Activated CD4-positive, alpha-beta T cell treated with anti-CD3 and anti-CD28 coated beads, Interleukin-2, amount 10 ng/mL, durations not matched to agents 24 days and 14 days (primary cell): ENCODE measurements around the gene ZFYVE16. TPM values are rescaled to one million over a fixed set of nuclear protein-coding genes. Genes with fewer than 3 reads are reported as not detected.
A peak's percentile ranks its signal among the peaks of the same experiment; 100 is the strongest.
"Not testable (repeated sequence)": the region's sequence is repeated elsewhere in the genome, so short reads cannot be mapped to it uniquely, and the experiment has no call there.

Source experiments
- DNase-seq: peaks from one replicate; pipeline ENCODE4 v3.0.0; 2022
- H3K27ac Mint-ChIP-seq: one replicate; pipeline ENCODE4 v1.8.0; 2022; ENCODE audit warnings: mild to moderate bottlenecking, mixed read lengths
- H3K27me3 Mint-ChIP-seq: one replicate; pipeline ENCODE4 v1.8.0; 2022; ENCODE audit warnings: mixed read lengths
- H3K36me3 Mint-ChIP-seq: one replicate; pipeline ENCODE4 v1.8.0; 2022; ENCODE audit warnings: low read depth, mild to moderate bottlenecking, mixed read lengths
- H3K4me1 Mint-ChIP-seq: one replicate; pipeline ENCODE4 v1.8.0; 2021; ENCODE audit warnings: mixed read lengths
- H3K4me3 Mint-ChIP-seq: one replicate; pipeline ENCODE4 v1.8.0; 2022; ENCODE audit warnings: mild to moderate bottlenecking, moderate library complexity, mixed read lengths
- H3K9me3 Mint-ChIP-seq: one replicate; pipeline ENCODE4 v1.8.0; 2021; ENCODE audit warnings: mixed read lengths
- intact Hi-C: fragments of 100-400 bp; cut with micrococcal nuclease; formaldehyde crosslinking; loops from one replicate; pipeline ENCODE4 v1.15.1; 2023
- total RNA-seq: library from RNA; stranded (reverse); gene quantifications from 2 replicates; pipeline ENCODE4 v1.2.3, GENCODE V29; 2022

ZFYVE16 gene
- 8.1 and 9.4 TPM in 2 replicates for total RNA-seq

DNA sequence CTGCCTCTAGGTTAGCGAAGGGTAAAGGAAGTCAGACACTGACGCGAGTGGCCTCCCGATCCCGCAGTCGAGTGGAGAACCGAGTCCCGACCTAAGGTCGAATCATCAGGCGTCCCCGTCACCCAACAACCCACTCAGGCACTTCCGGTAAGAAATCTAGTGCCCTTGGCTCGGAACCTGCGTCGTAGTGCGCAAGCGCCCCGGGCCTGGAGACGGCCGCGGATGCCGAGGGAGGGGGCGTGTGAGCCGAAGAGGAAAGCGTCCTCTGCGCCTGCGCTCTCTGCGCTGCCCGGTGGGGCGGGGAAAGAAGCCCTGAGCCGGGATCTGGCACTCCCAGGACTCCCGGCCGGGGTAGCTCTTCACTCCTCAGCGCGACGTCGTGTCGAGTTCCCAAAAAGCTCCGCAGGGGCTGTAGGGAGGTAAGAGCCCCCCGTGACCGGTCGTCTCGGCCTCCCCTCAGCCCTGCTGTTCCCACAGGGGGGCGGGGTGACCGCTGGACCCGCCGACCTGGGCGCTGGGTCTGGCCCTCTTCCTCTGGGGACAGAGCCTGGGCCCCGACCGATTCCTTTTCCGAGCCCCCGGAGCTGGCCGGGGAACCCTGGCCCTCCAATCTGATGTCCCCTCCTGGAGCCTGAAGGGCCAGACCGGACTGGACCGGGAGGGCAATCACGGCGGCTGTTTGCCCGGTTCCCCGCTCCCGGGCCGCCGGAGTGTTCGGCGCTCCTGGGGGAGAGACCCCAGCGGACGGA, at the start of gene ZFYVE16:
Gene ZFYVE16 (plus strand): TSS at position 330 of the 749 bp plus-strand sequence. CDS start 26,084 bp downstream, outside the sequence.
- Mint-ChIP-seq H3K27ac (peak within 1 kb of the TSS; percentile 99), H3K9me3 (no peaks in the 10 kb centered on the region), H3K27me3 (peaks cover 7% of the 10 kb centered on the region), H3K36me3 (no peaks in the 10 kb centered on the region), H3K4me3 (peak within 1 kb of the TSS; percentile 97), H3K4me1 (peaks cover 15% of the 10 kb centered on the region)
- DNase-seq = peak; percentile 99
- intact Hi-C loops = loop anchor here (2.0 to 10.0 kb wide), 7 partner anchors 151 to 1171 kb away; partner anchors contain the start of genes DHFR, JMY, MSH3 and MTX3

- H3K27me3 Mint-ChIP-seq = peaks cover 3% of the 10 kb centered on the region
- no peak overlapping the region for H3K27ac Mint-ChIP-seq
- H3K36me3 Mint-ChIP-seq = no peaks in the 10 kb centered on the region
- H3K4me1 Mint-ChIP-seq = no peaks in the 10 kb centered on the region
- no peak overlapping the region for H3K4me3 Mint-ChIP-seq
- intact Hi-C loops = no loop called here
- DNase-seq = no peak
- peaks cover 9% of the 10 kb centered on the region for H3K9me3 Mint-ChIP-seq
Measured at GRCh38 chr5:80360914-80361444, 46.9 kb upstream of the ZFYVE16 start.

DNA sequence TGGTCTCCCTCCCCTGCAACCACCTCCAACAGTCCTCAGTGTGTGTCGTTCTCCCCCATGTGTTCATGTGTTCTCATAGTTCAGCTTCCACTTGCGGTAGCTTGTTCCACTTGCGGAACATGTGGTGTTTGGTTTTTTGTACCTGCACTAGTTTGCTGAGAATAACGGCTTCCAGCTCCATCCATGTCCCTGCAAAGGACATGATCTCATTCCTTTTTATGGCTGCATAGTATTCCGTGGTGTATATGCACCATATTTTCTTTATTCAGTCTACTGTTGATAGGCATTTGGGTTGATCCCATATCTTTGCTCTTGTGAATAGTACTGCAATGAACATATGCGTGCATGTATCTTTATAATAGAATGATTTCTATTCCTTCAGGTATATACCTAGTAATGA, 43.0 kb upstream of the ZFYVE16 start:
- Mint-ChIP-seq H3K4me3 (no peak overlapping the region), H3K27ac (no peak overlapping the region), H3K4me1 (no peaks in the 10 kb centered on the region), H3K36me3 (no peaks in the 10 kb centered on the region), H3K27me3 (peaks cover 3% of the 10 kb centered on the region), H3K9me3 (peaks cover 4% of the 10 kb centered on the region)
- intact Hi-C loops = no loop called here
- no peak for DNase-seq

GRCh38 chr5:80368661-80369480, 39.0 kb upstream of the ZFYVE16 start:
- H3K27ac Mint-ChIP-seq = no peak overlapping the region
- H3K36me3 Mint-ChIP-seq = no peaks in the 10 kb centered on the region
- H3K4me1 Mint-ChIP-seq = no peaks in the 10 kb centered on the region
- H3K9me3 Mint-ChIP-seq = peaks cover 4% of the 10 kb centered on the region
- intact Hi-C loops = no loop called here
- peaks cover 15% of the 10 kb centered on the region for H3K27me3 Mint-ChIP-seq
- no peak overlapping the region for H3K4me3 Mint-ChIP-seq
- DNase-seq = no peak

GRCh38 chr5:80369521-80369920, 38.3 kb upstream of the ZFYVE16 start:
- peaks cover 4% of the 10 kb centered on the region for H3K9me3 Mint-ChIP-seq
- intact Hi-C loops = no loop called here
- H3K27ac Mint-ChIP-seq = no peak overlapping the region
- no peaks in the 10 kb centered on the region for H3K4me1 Mint-ChIP-seq
- no peak overlapping the region for H3K4me3 Mint-ChIP-seq
- no peak for DNase-seq
- no peaks in the 10 kb centered on the region for H3K36me3 Mint-ChIP-seq
- H3K27me3 Mint-ChIP-seq = peaks cover 15% of the 10 kb centered on the region

- Mint-ChIP-seq H3K4me3 (no peak overlapping the region), H3K4me1 (no peaks in the 10 kb centered on the region), H3K9me3 (peaks cover 3% of the 10 kb centered on the region), H3K27ac (no peak overlapping the region), H3K27me3 (peaks cover 13% of the 10 kb centered on the region), H3K36me3 (no peaks in the 10 kb centered on the region)
- no peak for DNase-seq
- intact Hi-C loops = no loop called here
Measured at GRCh38 chr5:80370390-80370789, 37.5 kb upstream of the ZFYVE16 start.

DNA sequence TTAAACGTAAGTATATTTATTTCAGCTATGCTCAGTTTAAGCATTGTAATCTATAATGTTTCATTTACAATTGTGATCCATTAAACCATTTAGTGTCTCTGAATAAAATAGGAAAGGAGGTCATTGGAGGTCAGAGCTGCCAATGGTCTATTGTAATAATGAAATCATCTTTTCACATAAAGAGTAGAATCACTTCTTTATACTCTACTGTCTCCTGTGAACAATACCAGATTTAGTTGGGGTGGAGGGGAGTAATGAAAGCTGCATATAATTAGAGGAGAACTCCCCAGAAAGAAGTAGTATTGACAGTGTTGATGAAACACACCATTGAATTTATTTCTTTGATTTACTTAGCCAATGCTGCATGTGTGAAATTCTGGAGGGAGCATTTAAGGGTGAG, 35.1 kb upstream of the ZFYVE16 start:
- H3K4me1 Mint-ChIP-seq = no peaks in the 10 kb centered on the region
- H3K27me3 Mint-ChIP-seq = peaks cover 14% of the 10 kb centered on the region
- H3K27ac Mint-ChIP-seq = no peak overlapping the region
- intact Hi-C loops = no loop called here
- no peak for DNase-seq
- no peaks in the 10 kb centered on the region for H3K36me3 Mint-ChIP-seq
- no peak overlapping the region for H3K4me3 Mint-ChIP-seq
- no peaks in the 10 kb centered on the region for H3K9me3 Mint-ChIP-seq

- Mint-ChIP-seq H3K36me3 (no peaks in the 10 kb centered on the region), H3K4me1 (no peaks in the 10 kb centered on the region), H3K27me3 (peaks cover 14% of the 10 kb centered on the region), H3K4me3 (no peak overlapping the region), H3K9me3 (no peaks in the 10 kb centered on the region), H3K27ac (no peak overlapping the region)
- DNase-seq = no peak
- intact Hi-C loops = no loop called here
Measured at GRCh38 chr5:80374188-80374587, 33.7 kb upstream of the ZFYVE16 start.

GRCh38 chr5:80376557-80376956, 31.3 kb upstream of the ZFYVE16 start:
- Mint-ChIP-seq H3K36me3 (no peaks in the 10 kb centered on the region), H3K27ac (no peak overlapping the region), H3K4me1 (no peaks in the 10 kb centered on the region), H3K4me3 (no peak overlapping the region), H3K27me3 (peaks cover 9% of the 10 kb centered on the region), H3K9me3 (no peaks in the 10 kb centered on the region)
- intact Hi-C loops = no loop called here
- no peak for DNase-seq

DNA sequence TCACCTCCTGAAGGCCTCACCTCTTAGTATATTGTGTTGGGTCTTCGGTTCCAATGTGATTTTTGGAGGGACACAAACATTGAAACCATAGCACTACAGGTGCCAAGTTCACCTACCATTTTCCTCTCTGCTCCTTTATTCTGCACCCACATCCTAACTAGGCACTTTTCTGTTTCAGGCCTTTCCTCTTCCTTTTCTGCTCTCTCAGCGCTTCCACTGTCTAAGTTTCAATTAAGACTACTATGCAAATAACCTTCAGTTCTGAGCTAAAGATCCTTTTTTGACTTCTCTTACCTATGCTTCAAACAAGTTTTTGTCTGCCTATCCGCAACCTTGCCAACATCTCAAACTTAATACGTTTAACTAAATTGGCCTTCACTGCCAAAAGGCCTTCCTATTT, 25.4 kb upstream of the ZFYVE16 start:
- Mint-ChIP-seq H3K27ac (no peak overlapping the region), H3K4me1 (no peaks in the 10 kb centered on the region), H3K36me3 (no peaks in the 10 kb centered on the region), H3K9me3 (no peaks in the 10 kb centered on the region), H3K27me3 (peaks cover 7% of the 10 kb centered on the region), H3K4me3 (no peak overlapping the region)
- intact Hi-C loops = no loop called here
- no peak for DNase-seq

DNA sequence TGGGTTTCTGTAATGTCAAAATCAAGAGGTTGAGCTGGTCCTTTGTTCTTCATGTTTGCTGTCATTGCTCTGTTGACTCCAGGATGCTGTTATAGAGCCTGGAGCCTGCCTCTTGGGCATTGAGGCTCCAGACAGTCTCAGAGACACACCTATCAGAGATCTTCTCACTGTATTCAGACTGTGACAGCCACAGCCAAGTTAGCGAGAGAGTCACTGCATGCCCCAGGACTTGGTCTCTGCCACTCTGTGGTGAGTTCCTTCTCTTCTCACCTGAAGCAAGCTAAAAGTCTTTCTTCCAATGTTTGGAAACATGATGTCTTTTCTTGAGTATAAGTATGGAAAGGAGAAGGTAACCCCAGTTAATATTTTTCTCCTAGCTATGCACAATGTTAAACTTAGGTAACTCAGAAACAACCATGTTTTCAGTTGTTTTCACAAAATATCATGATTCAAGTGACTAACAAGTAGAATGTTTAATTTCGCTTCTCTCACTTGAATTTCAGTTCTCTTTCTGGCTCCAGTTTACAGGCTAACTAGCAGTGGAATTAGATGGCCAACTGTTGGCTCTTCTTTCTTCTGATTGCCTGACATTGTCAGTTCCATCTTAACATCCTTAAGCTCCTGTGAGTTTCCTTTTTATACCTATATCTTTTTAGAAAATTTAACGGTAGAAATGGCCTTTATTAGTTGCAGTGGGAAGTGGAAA, 20.6 kb upstream of the ZFYVE16 start:
- Mint-ChIP-seq H3K27me3 (peaks cover 17% of the 10 kb centered on the region), H3K27ac (no peak overlapping the region), H3K4me1 (no peaks in the 10 kb centered on the region), H3K36me3 (no peaks in the 10 kb centered on the region), H3K4me3 (no peak overlapping the region), H3K9me3 (no peaks in the 10 kb centered on the region)
- no peak for DNase-seq
- intact Hi-C loops = no loop called here

GRCh38 chr5:80389580-80389979, 18.3 kb upstream of the ZFYVE16 start:
- H3K9me3 Mint-ChIP-seq = peaks cover 7% of the 10 kb centered on the region
- H3K4me3 Mint-ChIP-seq = no peak overlapping the region
- no peak for DNase-seq
- peaks cover 26% of the 10 kb centered on the region for H3K27me3 Mint-ChIP-seq
- no peaks in the 10 kb centered on the region for H3K4me1 Mint-ChIP-seq
- H3K27ac Mint-ChIP-seq = no peak overlapping the region
- intact Hi-C loops = no loop called here
- no peaks in the 10 kb centered on the region for H3K36me3 Mint-ChIP-seq

DNA sequence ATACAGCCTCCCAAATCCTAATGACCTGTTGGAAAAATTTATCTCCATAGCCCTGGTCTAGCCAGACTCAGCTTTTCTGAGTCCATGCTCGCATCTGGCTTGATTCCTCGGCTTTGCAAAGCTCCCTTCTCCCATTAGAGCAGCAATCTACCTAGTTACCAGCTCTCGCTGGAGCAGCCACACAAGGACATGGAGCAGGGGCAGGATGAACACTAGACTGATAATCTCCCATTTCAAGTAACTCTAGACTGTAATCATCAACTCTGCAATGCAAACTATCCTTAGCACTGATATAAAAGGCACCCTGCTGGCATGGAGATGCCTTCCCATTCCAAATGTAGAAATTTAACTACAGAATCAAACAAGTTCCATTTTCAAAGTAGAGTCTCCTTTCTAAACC, 17.5 kb upstream of the ZFYVE16 start:
- H3K4me3 Mint-ChIP-seq, H3K4me1 Mint-ChIP-seq, H3K9me3 Mint-ChIP-seq, H3K36me3 Mint-ChIP-seq, DNase-seq, intact Hi-C loops, H3K27ac Mint-ChIP-seq: not testable (repeated sequence)
- peaks cover 29% of the 10 kb centered on the region for H3K27me3 Mint-ChIP-seq

GRCh38 chr5:80391267-80391666, 16.6 kb upstream of the ZFYVE16 start:
- intact Hi-C loops = not testable (repeated sequence)

More at GRCh38 chr5:80391267-80391666, 16.6 kb upstream of the ZFYVE16 start:
- not testable (repeated sequence) for H3K27ac Mint-ChIP-seq, H3K4me3 Mint-ChIP-seq, DNase-seq, H3K36me3 Mint-ChIP-seq, H3K9me3 Mint-ChIP-seq, H3K4me1 Mint-ChIP-seq
- H3K27me3 Mint-ChIP-seq = peaks cover 30% of the 10 kb centered on the region
